Subcutaneous adipose tissue (tissue), 4 donors: ENCODE results near the gene ERVH48-1. TPM values are rescaled to one million over a fixed set of nuclear protein-coding genes. Genes with fewer than 3 reads are reported as not detected.

Experiments
- total RNA-seq, 4 donors: library from RNA; depleted of rRNA; stranded (reverse); fragments of >200 nt; gene quantifications; one replicate each; pipeline ENCODE4 v1.1.0, GENCODE V29; 2016
- TF ChIP-seq, protein P1 (sequence below): fragments of 450-650 bp; IDR thresholded peaks from one replicate; pipeline ENCODE4 v1.5.1; 2016; ENCODE audit warnings: low read depth, mild to moderate bottlenecking, control low read depth, antibody characterized with exemption, moderate library complexity

The ERVH48-1 gene
- total RNA-seq, 4 donors from 2014 or later: not detected

DNA sequence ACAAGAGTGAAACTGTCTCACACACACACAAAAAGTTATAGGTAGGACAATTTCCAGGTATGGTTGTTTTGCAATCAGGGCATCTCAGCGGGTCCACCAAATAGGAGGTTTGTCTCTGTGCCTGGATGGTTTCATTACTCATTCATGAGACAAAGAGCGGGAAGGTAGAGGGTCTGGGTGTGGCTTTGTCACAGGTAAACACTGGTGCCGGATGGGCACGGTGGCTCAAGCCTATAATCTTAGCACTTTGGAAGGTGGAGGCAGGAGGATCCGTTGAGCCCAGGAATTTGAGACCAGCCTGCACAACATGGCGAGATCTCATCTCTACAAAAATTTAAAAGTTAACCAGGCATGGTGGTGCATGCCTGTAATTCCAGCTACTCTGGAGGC, 16.3 kb upstream of the ERVH48-1 start:
- TF ChIP-seq, protein P1, sequence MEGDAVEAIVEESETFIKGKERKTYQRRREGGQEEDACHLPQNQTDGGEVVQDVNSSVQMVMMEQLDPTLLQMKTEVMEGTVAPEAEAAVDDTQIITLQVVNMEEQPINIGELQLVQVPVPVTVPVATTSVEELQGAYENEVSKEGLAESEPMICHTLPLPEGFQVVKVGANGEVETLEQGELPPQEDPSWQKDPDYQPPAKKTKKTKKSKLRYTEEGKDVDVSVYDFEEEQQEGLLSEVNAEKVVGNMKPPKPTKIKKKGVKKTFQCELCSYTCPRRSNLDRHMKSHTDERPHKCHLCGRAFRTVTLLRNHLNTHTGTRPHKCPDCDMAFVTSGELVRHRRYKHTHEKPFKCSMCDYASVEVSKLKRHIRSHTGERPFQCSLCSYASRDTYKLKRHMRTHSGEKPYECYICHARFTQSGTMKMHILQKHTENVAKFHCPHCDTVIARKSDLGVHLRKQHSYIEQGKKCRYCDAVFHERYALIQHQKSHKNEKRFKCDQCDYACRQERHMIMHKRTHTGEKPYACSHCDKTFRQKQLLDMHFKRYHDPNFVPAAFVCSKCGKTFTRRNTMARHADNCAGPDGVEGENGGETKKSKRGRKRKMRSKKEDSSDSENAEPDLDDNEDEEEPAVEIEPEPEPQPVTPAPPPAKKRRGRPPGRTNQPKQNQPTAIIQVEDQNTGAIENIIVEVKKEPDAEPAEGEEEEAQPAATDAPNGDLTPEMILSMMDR: no peak

DNA sequence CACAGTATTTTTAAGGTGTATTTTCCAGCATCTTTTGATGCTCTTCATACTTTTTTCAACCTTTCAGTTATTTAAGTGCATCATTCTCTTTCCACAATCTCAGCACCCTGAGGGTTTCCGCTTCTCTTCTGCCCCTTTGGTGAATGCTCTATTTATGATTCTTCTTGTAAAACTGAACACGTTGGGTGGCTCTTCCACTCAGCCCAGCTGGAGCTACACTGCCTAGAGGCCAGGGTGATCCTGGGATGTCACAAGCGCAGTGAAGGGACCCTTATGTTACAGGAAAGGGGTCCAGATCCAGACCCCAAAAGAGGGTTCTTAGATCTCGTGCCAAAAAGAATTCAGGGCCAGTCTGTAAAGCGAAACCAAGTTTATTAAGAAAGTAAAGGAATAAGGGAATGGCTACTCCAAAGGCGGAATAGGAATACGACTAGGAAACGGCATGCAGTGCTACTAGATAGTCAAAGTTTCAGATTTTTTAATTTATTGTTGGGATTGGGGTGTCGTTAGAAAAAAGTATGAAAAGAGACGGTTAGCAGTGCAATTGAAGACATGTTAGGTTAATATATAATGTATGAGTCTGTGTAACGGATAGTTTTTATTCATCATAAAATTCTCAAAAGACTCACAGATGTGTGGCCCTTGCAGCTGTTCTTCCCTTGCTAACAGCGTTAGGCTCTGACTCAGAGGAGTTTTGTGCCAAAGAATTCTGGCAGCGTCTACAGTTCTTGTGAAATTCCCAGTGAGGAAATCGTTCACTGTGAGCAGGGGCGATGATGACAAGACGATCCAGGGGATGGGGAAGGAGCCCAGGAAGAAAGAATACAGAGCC, 14.4 kb upstream of the ERVH48-1 start:
- TF ChIP-seq, protein P1: no peak

DNA sequence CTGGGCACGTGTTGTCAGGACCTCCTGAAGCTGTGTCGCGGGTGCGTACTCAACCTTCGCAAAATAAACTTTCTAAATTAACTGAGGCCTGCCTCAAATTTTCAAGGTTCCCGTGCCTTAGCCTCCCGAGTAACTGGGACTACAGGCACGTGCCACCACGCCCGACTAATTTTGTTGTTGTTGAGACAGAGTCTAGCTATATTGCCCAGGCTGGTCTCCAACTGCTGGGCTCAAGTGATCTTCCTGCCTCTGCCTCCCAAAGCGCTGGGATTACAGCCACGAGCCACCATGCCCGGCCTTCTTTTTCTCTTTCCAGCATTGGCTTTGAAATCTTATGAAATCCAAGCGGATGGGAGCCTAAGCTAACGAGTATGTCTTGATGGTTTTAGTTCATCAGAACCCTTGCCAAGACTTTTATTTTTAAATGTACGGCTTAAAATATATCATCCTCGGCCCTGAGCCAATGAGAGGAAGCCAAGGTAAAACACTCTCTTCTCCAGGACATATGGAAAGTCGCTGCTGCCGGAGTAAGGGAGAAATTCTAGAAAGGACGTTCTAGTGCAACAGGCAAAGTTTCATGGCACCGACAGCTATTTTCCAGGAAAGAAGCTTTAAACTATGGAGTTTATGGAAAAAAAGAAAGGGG, 12.7 kb upstream of the ERVH48-1 start:
- TF ChIP-seq, protein P1: no peak

DNA sequence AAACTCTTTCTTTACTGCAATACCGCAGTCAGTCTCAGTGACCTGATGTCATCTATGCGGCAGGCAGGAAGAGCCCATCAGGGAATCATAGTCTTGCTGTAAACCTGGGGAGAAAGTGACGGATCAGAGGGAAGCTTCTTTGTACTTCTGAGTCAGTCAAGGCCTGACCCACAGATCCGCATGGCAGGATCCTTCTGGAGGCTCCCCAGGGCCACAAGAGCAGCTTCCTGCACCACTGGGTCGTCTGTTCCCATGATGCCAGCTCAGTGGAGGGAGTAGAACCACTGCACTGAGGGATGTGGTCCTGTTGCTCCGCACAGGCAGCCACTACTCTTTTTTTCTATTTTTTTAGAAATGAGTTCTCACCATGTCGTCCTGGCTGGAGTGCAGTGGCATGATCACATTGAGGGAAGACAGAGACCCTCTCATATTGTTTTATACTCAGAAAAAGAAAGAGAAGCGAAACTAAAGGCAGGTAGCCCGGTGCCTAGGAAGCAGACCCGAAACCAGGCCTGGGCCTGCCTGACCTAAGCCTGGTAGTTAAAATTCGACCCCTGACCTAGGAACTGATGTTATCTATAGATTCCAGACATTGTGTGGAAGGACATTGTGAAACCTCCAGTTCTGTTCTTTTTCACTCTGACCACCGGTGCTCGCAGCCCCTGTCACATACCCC, 6.3 kb upstream of the ERVH48-1 start:
- TF ChIP-seq, protein P1: no peak

DNA sequence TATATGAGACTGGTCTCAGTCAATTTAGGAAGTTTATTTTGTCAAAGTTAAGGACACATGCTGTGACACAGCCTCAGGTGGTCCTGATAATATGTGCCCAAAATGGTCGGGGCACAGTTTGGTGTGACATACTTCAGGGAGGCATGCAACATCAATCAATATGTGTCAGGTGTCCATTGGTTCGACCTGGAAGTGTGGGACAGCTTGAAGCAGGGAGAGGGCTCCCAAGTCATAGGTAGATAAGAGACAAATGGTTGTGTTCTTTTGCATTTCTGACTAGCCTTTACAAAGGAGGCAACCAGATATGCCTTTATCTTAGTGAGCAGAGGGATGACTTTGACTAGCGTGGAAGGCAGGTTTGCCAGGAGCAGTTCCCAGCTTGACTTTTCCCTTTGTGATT, 4.5 kb upstream of the ERVH48-1 start:
- TF ChIP-seq, protein P1: no peak

DNA sequence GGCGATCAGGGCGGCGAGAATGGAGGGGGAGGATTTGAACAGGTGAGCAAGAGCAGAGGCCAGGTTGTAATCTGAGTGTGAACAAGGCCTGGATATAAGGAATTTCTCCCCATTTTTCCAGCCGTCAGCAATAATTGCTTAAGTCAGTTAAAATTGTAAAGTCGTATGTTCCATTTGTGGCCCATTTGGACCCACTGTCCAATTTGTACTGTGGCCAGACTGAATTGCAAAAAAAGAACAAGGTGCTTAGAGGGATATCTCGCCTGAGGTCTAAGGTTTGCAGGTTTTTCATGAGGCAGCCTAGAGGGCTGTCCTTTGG, 1.0 kb downstream of the ERVH48-1 start:
- TF ChIP-seq, protein P1: no peak
